H9 (cell line): ENCODE results near the gene HNRNPLL. TPM values are rescaled to one million over a fixed set of nuclear protein-coding genes. Genes with fewer than 3 reads are reported as not detected.

Source experiments
- DNase-seq: peaks from one replicate; pipeline ENCODE4 v3.0.0-alpha.2; 2017
- H2AFZ ChIP-seq: one replicate; pipeline ENCODE4 v1.6.1; 2013; ENCODE audit warnings: mild to moderate bottlenecking, low read length, control low read depth, moderate library complexity
- H2AK5ac ChIP-seq: 2 replicates; pipeline ENCODE4 v1.6.1; 2013; ENCODE audit warnings: low read length, control low read depth, mixed read lengths; ENCODE audit not compliant: insufficient read length
- H2BK120ac ChIP-seq: one replicate; pipeline ENCODE4 v1.6.1; 2013; ENCODE audit warnings: low read depth, mild to moderate bottlenecking, low read length, control low read depth, inconsistent platforms; ENCODE audit not compliant: poor library complexity, severe bottlenecking
- H2BK12ac ChIP-seq: 2 replicates; pipeline ENCODE4 v1.6.1; 2013; ENCODE audit warnings: low read length, control low read depth, mixed read lengths, low read depth; ENCODE audit not compliant: insufficient read length
- H2BK15ac ChIP-seq: 2 replicates; pipeline ENCODE4 v1.6.1; 2013; ENCODE audit warnings: low read depth, low read length, control low read depth
- H2BK20ac ChIP-seq: one replicate; pipeline ENCODE4 v1.6.1; 2013; ENCODE audit warnings: low read depth, mild to moderate bottlenecking, low read length, control low read depth, inconsistent platforms; ENCODE audit not compliant: poor library complexity, severe bottlenecking
- H2BK5ac ChIP-seq: 2 replicates; pipeline ENCODE4 v1.6.1; 2013; ENCODE audit warnings: low read length, control low read depth, mixed read lengths; ENCODE audit not compliant: insufficient read length
- H3K14ac ChIP-seq: 2 replicates; pipeline ENCODE4 v1.6.1; 2013; ENCODE audit warnings: low read length, control low read depth; ENCODE audit not compliant: insufficient read depth
- H3K18ac ChIP-seq: 2 replicates; pipeline ENCODE4 v1.6.1; 2013; ENCODE audit warnings: low read depth, mild to moderate bottlenecking, mixed read lengths, low read length, control low read depth; ENCODE audit not compliant: insufficient read length
- H3K23ac ChIP-seq: 2 replicates; pipeline ENCODE4 v1.6.1; 2013; ENCODE audit warnings: low read length, control low read depth, mixed read lengths, low read depth; ENCODE audit not compliant: insufficient read length
- H3K23me2 ChIP-seq: 2 replicates; pipeline ENCODE4 v1.6.1; 2013; ENCODE audit warnings: low read depth, mild to moderate bottlenecking, mixed read lengths, low read length, control low read depth; ENCODE audit not compliant: insufficient read length, poor library complexity, severe bottlenecking
- H3K27ac ChIP-seq: 2 replicates; pipeline ENCODE4 v1.5.1; 2013; ENCODE audit warnings: low read length, control low read depth, mixed read lengths, low read depth; ENCODE audit not compliant: insufficient read length
- H3K27me3 ChIP-seq: 2 replicates; pipeline ENCODE4 v1.6.1; 2013; ENCODE audit warnings: low read length, control low read depth, inconsistent platforms; ENCODE audit not compliant: insufficient read depth
- H3K4ac ChIP-seq: 2 replicates; pipeline ENCODE4 v1.6.1; 2013; ENCODE audit warnings: low read depth, mild to moderate bottlenecking, control low read depth, inconsistent platforms, low read length, moderate library complexity
- H3K4me1 ChIP-seq: 2 replicates; pipeline ENCODE4 v1.6.1; 2013; ENCODE audit warnings: low read length, control low read depth, inconsistent platforms; ENCODE audit not compliant: insufficient read depth
- H3K4me2 ChIP-seq: 2 replicates; pipeline ENCODE4 v1.6.1; 2013; ENCODE audit warnings: low read length, control low read depth, mixed read lengths; ENCODE audit not compliant: insufficient read length, insufficient read depth
- H3K56ac ChIP-seq: 2 replicates; pipeline ENCODE4 v1.6.1; 2013; ENCODE audit warnings: low read depth, mild to moderate bottlenecking, mixed read lengths, low read length, control low read depth; ENCODE audit not compliant: insufficient read length
- H3K79me1 ChIP-seq: 2 replicates; pipeline ENCODE4 v1.6.1; 2013; ENCODE audit warnings: low read depth, mild to moderate bottlenecking, moderate library complexity, low read length, control low read depth, inconsistent platforms; ENCODE audit not compliant: insufficient read depth, poor library complexity, severe bottlenecking
- H3K79me2 ChIP-seq: 2 replicates; pipeline ENCODE4 v1.6.1; 2013; ENCODE audit warnings: low read length, control low read depth, inconsistent platforms; ENCODE audit not compliant: insufficient read depth
- H3K9ac ChIP-seq: 2 replicates; pipeline ENCODE4 v1.6.1; 2013; ENCODE audit warnings: low read length, control low read depth, mixed read lengths; ENCODE audit not compliant: insufficient read length; ENCODE audit errors: extremely low read depth
- H3K9me3 ChIP-seq: one replicate; pipeline ENCODE4 v1.6.1; 2013; ENCODE audit warnings: low read depth, low read length, inconsistent platforms; ENCODE audit not compliant: control insufficient read depth
- H3T11ph ChIP-seq: one replicate; pipeline ENCODE4 v1.6.1; 2013; ENCODE audit warnings: mild to moderate bottlenecking, low read length, control low read depth, inconsistent platforms
- H4K20me1 ChIP-seq: one replicate; pipeline ENCODE4 v1.6.1; 2013; ENCODE audit not compliant: control insufficient read depth, insufficient read length, insufficient read depth
- H4K5ac ChIP-seq: 2 replicates; pipeline ENCODE4 v1.6.1; 2013; ENCODE audit warnings: low read depth, mild to moderate bottlenecking, mixed read lengths, low read length, control low read depth; ENCODE audit not compliant: insufficient read length
- H4K8ac ChIP-seq: replicated peaks from 2 replicates; pipeline ENCODE4 v1.6.1; 2013; ENCODE audit warnings: low read length, control low read depth, mixed read lengths, low read depth; ENCODE audit not compliant: insufficient read length
- H4K91ac ChIP-seq: 2 replicates; pipeline ENCODE4 v1.6.1; 2013; ENCODE audit warnings: low read depth, mild to moderate bottlenecking, moderate library complexity, mixed read lengths, low read length, control low read depth; ENCODE audit not compliant: insufficient read length
- H3K27ac Mint-ChIP-seq, 3 experiments: 2 replicates in 2 of 3; 3 replicates in 1 of 3; pipeline ENCODE4 v1.8.0; 2020 to 2021; ENCODE audit warnings: mixed read lengths in 3 of 3, mild to moderate bottlenecking in 1 of 3, moderate library complexity in 1 of 3
- H3K27me3 Mint-ChIP-seq: 2 replicates; pipeline ENCODE4 v1.8.0; 2021; ENCODE audit warnings: low read depth, mild to moderate bottlenecking, moderate library complexity, mixed read lengths
- H3K36me3 Mint-ChIP-seq, 3 experiments: 2 replicates in 2 of 3; 3 replicates in 1 of 3; pipeline ENCODE4 v1.8.0; 2020 to 2021; ENCODE audit warnings: low read depth in 3 of 3, mixed read lengths in 3 of 3; ENCODE audit not compliant: insufficient read depth in 1 of 3
- H3K4me1 Mint-ChIP-seq, 2 experiments: 2 replicates each; pipeline ENCODE4 v1.8.0; 2020; ENCODE audit warnings: mixed read lengths in 2 of 2
- H3K4me3 Mint-ChIP-seq, 2 experiments: 2 replicates in 1 of 2; 3 replicates in 1 of 2; pipeline ENCODE4 v1.8.0; 2020 to 2021; ENCODE audit warnings: mild to moderate bottlenecking in 2 of 2, mixed read lengths in 2 of 2, moderate library complexity in 1 of 2
- H3K9me3 Mint-ChIP-seq, 2 experiments: 2 replicates in 1 of 2; 3 replicates in 1 of 2; pipeline ENCODE4 v1.8.0; 2020; ENCODE audit warnings: mild to moderate bottlenecking in 2 of 2, mixed read lengths in 2 of 2, moderate library complexity in 1 of 2
- CTCF ChIP-seq: fragments of 200-600 bp; sonication (generic); conservative IDR thresholded peaks from 3 replicates; pipeline ENCODE4 v1.8.0; 2021; ENCODE audit warnings: antibody characterized with exemption, mild to moderate bottlenecking
- WGBS: extraction: QIAGEN DNeasy Blood & Tissue Kit; methylation state at CpG from one replicate; pipeline ENCODE4 v1.1.7; 2013; ENCODE audit warnings: missing lambda C conversion rate, low lambda C conversion rate, mixed read lengths; ENCODE audit not compliant: insufficient read length; ENCODE audit errors: extremely low coverage; 5-methylcytosine and 5-hydroxymethylcytosine counted together
- total RNA-seq: library from RNA; stranded (reverse); gene quantifications from 2 replicates; pipeline ENCODE4 v1.2.1, GENCODE V29; 2021

The HNRNPLL gene
- total RNA-seq, 1 experiment from 2014 or later = 52.3 TPM

GRCh38 chr2:38549071-38549704, 53.5 kb downstream of the HNRNPLL start:
- Mint-ChIP-seq H3K36me3 (peaks cover 4 to 7% (median 4%) of the 10 kb centered on the region in 3 experiments; a peak in 5 of 7 replicates), H3K9me3 (no peaks in the 10 kb centered on the region), H3K27ac (peak overlapping the region in 2 of 3 experiments; percentile 25 to 46; a peak in 3 of 7 replicates), H3K4me3 (no peak overlapping the region), H3K4me1 (peaks cover 8 to 13% of the 10 kb centered on the region in 2 experiments), H3K27me3 (no peaks in the 10 kb centered on the region; the same call in 1 of the 2 replicates)
- Histone ChIP-seq H3K9me3 (no peaks in the 10 kb centered on the region), H2BK15ac (no peak overlapping the region), H2BK12ac (no peak overlapping the region), H3K4ac (no peak overlapping the region), H2BK120ac (no peak overlapping the region), H4K8ac (no peak overlapping the region), H3K79me1 (no peaks in the 10 kb centered on the region), H3K56ac (no peak overlapping the region), H4K91ac (no peak overlapping the region), H3K4me2 (no peak overlapping the region), H2AFZ (no peak overlapping the region), H3K27me3 (no peaks in the 10 kb centered on the region), H3K27ac (no peak overlapping the region), H2BK5ac (no peak overlapping the region), H2AK5ac (no peak overlapping the region), H4K20me1 (no peaks in the 10 kb centered on the region), H4K5ac (no peak overlapping the region), H3K23ac (no peak overlapping the region), H3K14ac (no peak overlapping the region), H3K18ac (no peak overlapping the region), H3T11ph (no peak overlapping the region), H3K79me2 (no peaks in the 10 kb centered on the region), H3K4me1 (no peaks in the 10 kb centered on the region; the same call in 1 of the 2 replicates), H3K23me2 (no peaks in the 10 kb centered on the region), H2BK20ac (no peak overlapping the region), H3K9ac (no peak overlapping the region)
- no peak for DNase-seq
- no peak for TF ChIP-seq CTCF
- no CpG with 5 or more reads among the region's 7 CpGs for WGBS
